Body of pancreas (tissue), 4 donors: ENCODE measurements around the gene IDS. TPM values are rescaled to one million over a fixed set of nuclear protein-coding genes. Genes with fewer than 3 reads are reported as not detected.
A peak's percentile ranks its signal among the peaks of the same experiment; 100 is the strongest.
"Not testable (repeated sequence)": the region's sequence is repeated elsewhere in the genome, so short reads cannot be mapped to it uniquely, and the experiment has no call there.

Experiments used
- ATAC-seq: fragments of 150-250 bp; one replicate; pipeline ENCODE4 v1.9.1; 2016
- DNase-seq, 4 donors: peaks; one replicate each; pipeline ENCODE4 v3.0.0-alpha.2; 2019
- H3K27ac ChIP-seq, 4 donors: fragments of 200-600 bp; sonication (generic); 1 replicate in 3 of 4; 2 replicates in 1 of 4; pipeline versions ENCODE4 v1.5.1 to v1.6.1; 2016 to 2019; ENCODE audit warnings: mild to moderate bottlenecking in 1 of 4, mixed read lengths in 1 of 4, moderate library complexity in 1 of 4
- H3K27me3 ChIP-seq, 2 donors: fragments of 200-600 bp; sonication (generic); one replicate each; pipeline ENCODE4 v1.6.0; 2016; ENCODE audit warnings: mild to moderate bottlenecking in 1 of 2
- H3K36me3 ChIP-seq, 2 donors: fragments of 200-600 bp; sonication (generic); replicated peaks in 1 of 2; 2 replicates each; pipeline ENCODE4 v1.5.1; 2016; ENCODE audit warnings: low read depth in 2 of 2; ENCODE audit not compliant: insufficient read depth in 1 of 2
- H3K4me1 ChIP-seq: fragments of 200-600 bp; sonication (generic); one replicate; pipeline ENCODE4 v1.6.0; 2016
- H3K4me3 ChIP-seq, 2 donors: fragments of 200-600 bp; sonication (generic); 1 replicate in 1 of 2; 2 replicates in 1 of 2; pipeline ENCODE4 v1.5.1; 2016 to 2019
- H3K9me3 ChIP-seq, 3 donors: fragments of 200-600 bp; sonication (generic); 1 replicate in 2 of 3; 2 replicates in 1 of 3; pipeline ENCODE4 v1.5.1; 2016
- CTCF ChIP-seq, 7 experiments: fragments of 450-650 bp in 4 of 7; fragments of 200-600 bp in 3 of 7; sonication (generic) in 3 of 7; IDR thresholded peaks; one replicate each; pipeline ENCODE4 v1.5.1; 2016 to 2019; ENCODE audit warnings: antibody characterized with exemption in 7 of 7
- POLR2A ChIP-seq, 3 donors: fragments of 450-650 bp; IDR thresholded peaks; one replicate each; pipeline ENCODE4 v1.6.1; 2016; ENCODE audit warnings: antibody characterized with exemption in 3 of 3, mild to moderate bottlenecking in 2 of 3
- WGBS, 2 donors: methylation state at CpG; one replicate each; pipeline ENCODE4 v1.1.5; 2017; 5-methylcytosine and 5-hydroxymethylcytosine counted together
- intact Hi-C: fragments of 100-400 bp; cut with DNase I; formaldehyde crosslinking; loops from one replicate; pipeline ENCODE4 v1.15.1; 2023
- total RNA-seq, 2 donors: library from RNA; depleted of rRNA; stranded (reverse); fragments of >200 nt; gene quantifications; one replicate each; pipeline ENCODE4 v1.1.0, GENCODE V29; 2016

IDS gene
- total RNA-seq, 2 donors from 2014 or later: 39.7 to 49.4 TPM

GRCh38 chrX:149541521-149542047 lies 36.5 kb upstream of the IDS start:
- peaks cover 5% of the 10 kb centered on the region for H3K4me1 ChIP-seq
- DNase-seq (peak in 1 of 4 donors; percentile 31), ATAC-seq (no peak)
- TF ChIP-seq CTCF (IDR thresholded peaks at IDR 0.05) (no peak), POLR2A (IDR thresholded peaks at IDR 0.05) (no peak)
- 4% methylated on average over 13 of the region's 13 CpGs; no CpG with 5 or more reads in 1 of the 2 donors for WGBS, 2 donors
- peak overlapping the region; percentile 79 to 98 (median 92) for H3K27ac ChIP-seq
- no peaks in the 10 kb centered on the region for H3K36me3 ChIP-seq
- intact Hi-C loops: no loop called here
- H3K9me3 ChIP-seq: no peaks in the 10 kb centered on the region
- H3K27me3 ChIP-seq: no peaks in the 10 kb centered on the region
- peak overlapping the region; percentile 30 to 36 for H3K4me3 ChIP-seq

DNA sequence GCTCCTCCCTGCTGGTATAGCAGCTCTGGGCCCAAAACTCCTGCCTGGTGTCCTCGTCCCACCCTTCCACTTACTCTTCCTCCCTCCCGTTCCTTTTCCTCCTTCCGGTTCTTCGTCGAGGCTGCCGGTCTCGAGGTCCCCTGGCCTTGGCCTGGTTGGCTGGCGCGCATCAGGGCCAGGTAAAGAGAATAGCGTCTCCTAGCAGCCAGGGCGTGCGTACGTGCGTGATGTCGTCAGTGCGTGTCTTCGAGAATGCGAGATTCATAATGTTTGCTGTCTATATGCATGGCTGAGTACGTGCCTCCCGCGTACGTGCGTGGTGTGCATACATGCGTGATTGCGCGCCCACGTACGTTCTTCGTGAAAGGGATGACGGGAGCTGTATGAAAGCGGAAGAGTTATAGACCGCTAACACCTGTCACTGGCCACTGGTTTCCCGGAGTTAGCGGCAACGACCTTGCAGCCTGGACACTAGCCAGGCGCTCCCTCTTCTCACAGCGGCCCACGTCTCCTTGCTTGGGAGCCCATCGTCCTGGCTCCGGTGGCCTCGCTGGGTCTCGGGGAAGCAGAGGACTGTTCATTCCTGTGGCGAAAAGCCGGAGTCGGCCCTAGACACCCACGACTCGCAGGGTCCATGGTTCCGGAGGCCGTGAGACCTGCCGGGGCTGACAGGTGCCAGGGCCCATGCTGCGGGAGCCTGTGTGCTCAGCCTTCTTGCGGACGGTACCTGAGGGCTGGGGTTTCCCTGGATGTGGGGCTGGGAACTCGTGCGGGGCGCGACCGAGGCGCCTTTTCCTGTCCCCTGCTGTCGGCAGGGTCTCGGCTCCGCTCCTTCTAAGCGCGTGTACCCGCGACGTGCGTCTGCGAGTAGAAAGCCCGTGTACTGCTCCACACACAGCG lies 35.8 kb upstream of the IDS start, which contains the start of gene EOLA1:
EOLA1 (plus strand) TSS at position 392 of the 900 bp plus-strand sequence. CDS start 4,619 bp downstream, outside the sequence.
- DNase-seq (peak; percentile 84 to 94 (median 88)), ATAC-seq (peak; percentile 68)
- no peaks in the 10 kb centered on the region for H3K9me3 ChIP-seq
- no peak for TF ChIP-seq CTCF (IDR thresholded peaks at IDR 0.05)
- peak; percentile 40 to 82 (median 77) for TF ChIP-seq POLR2A (IDR thresholded peaks at IDR 0.05)
- H3K36me3 ChIP-seq: no peaks in the 10 kb centered on the region
- intact Hi-C loops: no loop called here
- H3K27ac ChIP-seq: peak within 1 kb of the TSS; percentile 79 to 98 (median 92)
- H3K4me1 ChIP-seq: peaks cover 5% of the 10 kb centered on the region
- no peaks in the 10 kb centered on the region for H3K27me3 ChIP-seq
- 0 to 1% methylated on average over 7 to 47 of the region's 71 CpGs for WGBS, 2 donors
- H3K4me3 ChIP-seq: peak within 1 kb of the TSS; percentile 30 to 36

DNA sequence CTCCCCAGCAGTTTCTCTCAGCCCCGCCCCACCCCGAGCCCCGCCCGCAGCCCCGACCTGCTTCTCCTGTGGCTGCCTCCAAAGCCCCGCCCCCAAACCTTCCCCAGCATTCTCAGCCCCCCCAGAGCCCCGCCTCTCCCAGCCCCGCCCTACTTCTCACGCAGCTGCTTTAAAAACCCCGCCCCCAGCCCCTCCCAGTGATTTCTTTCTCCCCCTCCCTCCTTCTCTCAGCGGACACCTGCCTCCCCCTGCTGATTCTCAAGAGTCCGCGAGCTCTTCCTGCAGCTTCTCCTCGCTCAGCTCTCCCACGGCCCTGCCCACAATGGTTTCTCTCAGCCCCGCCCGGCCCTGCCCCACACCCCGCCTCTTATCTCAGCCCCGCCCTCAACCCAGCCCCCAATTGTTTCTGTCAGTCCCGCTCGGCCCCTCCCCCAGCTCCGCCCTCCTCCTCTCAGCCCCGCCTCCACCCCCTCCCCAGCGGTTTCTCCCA lies 35.1 kb upstream of the IDS start:
- H3K27me3 ChIP-seq: no peaks in the 10 kb centered on the region
- H3K9me3 ChIP-seq: no peaks in the 10 kb centered on the region
- peak overlapping the region; percentile 79 to 98 (median 92) for H3K27ac ChIP-seq
- ATAC-seq (peak; percentile 74), DNase-seq (peak; percentile 93 to 96 (median 96))
- no peak overlapping the region for H3K4me3 ChIP-seq
- TF ChIP-seq CTCF (IDR thresholded peaks at IDR 0.05): no peak
- no peak for TF ChIP-seq POLR2A (IDR thresholded peaks at IDR 0.05)
- 0% methylated on average over 7 of the region's 24 CpGs; no CpG with 5 or more reads in 1 of the 2 donors for WGBS, 2 donors
- intact Hi-C loops: no loop called here
- peaks cover 5% of the 10 kb centered on the region for H3K4me1 ChIP-seq
- no peaks in the 10 kb centered on the region for H3K36me3 ChIP-seq

GRCh38 chrX:149539283-149540130 lies 34.4 kb upstream of the IDS start:
- H3K4me1 ChIP-seq: peaks cover 5% of the 10 kb centered on the region
- peak overlapping the region; percentile 78 to 98 (median 83) for H3K27ac ChIP-seq
- H3K27me3 ChIP-seq: no peaks in the 10 kb centered on the region
- intact Hi-C loops: no loop called here
- peak overlapping the region in 1 of 2 donors; percentile 10 for H3K4me3 ChIP-seq
- no peaks in the 10 kb centered on the region for H3K9me3 ChIP-seq
- WGBS, 2 donors: 0% methylated on average over 12 to 22 of the region's 34 CpGs
- ATAC-seq: peak; percentile 67
- peak; percentile 87 to 93 (median 90) for DNase-seq
- TF ChIP-seq POLR2A (IDR thresholded peaks at IDR 0.05) (peak in 1 of 3 donors; percentile 29), CTCF (IDR thresholded peaks at IDR 0.05) (no peak)
- no peaks in the 10 kb centered on the region for H3K36me3 ChIP-seq

DNA sequence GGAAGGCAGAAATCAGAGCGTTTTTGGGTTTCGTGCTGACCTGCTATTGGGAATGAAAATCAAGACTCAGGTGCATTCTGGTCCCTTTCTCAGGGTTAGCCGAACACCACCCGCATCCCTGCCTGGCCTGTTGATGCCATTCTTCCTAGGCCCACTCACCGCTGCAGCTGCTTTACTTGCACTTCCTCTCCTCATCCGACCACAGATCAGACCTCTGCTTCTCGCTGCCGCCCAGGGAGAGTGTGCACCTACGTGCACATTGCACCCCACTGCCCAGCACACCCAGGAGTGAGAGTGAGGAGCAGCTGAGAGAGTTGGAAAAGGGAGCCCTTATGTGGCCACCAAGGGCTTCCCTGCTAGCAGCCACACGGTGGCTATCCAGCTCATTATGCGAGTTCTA lies 32.4 kb upstream of the IDS start:
- H3K4me1 ChIP-seq, H3K27ac ChIP-seq, H3K36me3 ChIP-seq, H3K27me3 ChIP-seq, ATAC-seq, intact Hi-C loops, H3K9me3 ChIP-seq, DNase-seq, H3K4me3 ChIP-seq: not testable (repeated sequence)
- WGBS, 2 donors: 100% methylated on average over 2 of the region's 11 CpGs; no CpG with 5 or more reads in 1 of the 2 donors

GRCh38 chrX:149534926-149535602 lies 30.0 kb upstream of the IDS start:
- 76% methylated on average over 3 of the region's 3 CpGs; no CpG with 5 or more reads in 1 of the 2 donors for WGBS, 2 donors
- H3K27ac ChIP-seq, H3K4me1 ChIP-seq, H3K27me3 ChIP-seq, H3K9me3 ChIP-seq, H3K36me3 ChIP-seq, ATAC-seq, H3K4me3 ChIP-seq, intact Hi-C loops, DNase-seq: not testable (repeated sequence)
